GM19397 (cell line): ENCODE results near the gene OLFM1.
"Not testable (repeated sequence)": the region's sequence is repeated elsewhere in the genome, so short reads cannot be mapped to it uniquely, and the experiment has no call there.

Experiments used
- ATAC-seq: cut with Tn5 transposase; IDR thresholded peaks from one replicate; pipeline ENCODE4 v1.9.1; 2021; ENCODE audit warnings: mild to moderate bottlenecking, moderate library complexity; ENCODE audit not compliant: unreplicated experiment

Gene OLFM1

GRCh38 chr9:135105211-135105745 is 17.8 kb downstream of the OLFM1 start:
- no peak for ATAC-seq

- no peak for ATAC-seq
These were observed 18.5 kb downstream of the OLFM1 start for GRCh38 chr9:135105938-135106491.

- no peak for ATAC-seq
These were observed 19.2 kb downstream of the OLFM1 start for GRCh38 chr9:135106551-135107270.

- no peak for ATAC-seq
These were observed 20.2 kb downstream of the OLFM1 start for GRCh38 chr9:135107581-135108235.

- ATAC-seq: no peak
These were observed 21.5 kb downstream of the OLFM1 start for GRCh38 chr9:135108831-135109510.

GRCh38 chr9:135109650-135110049 is 22.2 kb downstream of the OLFM1 start:
- ATAC-seq: no peak

- ATAC-seq: no peak
These were observed 22.9 kb downstream of the OLFM1 start for GRCh38 chr9:135110416-135110815.

- ATAC-seq: not testable (repeated sequence)
These were observed 24.1 kb downstream of the OLFM1 start for GRCh38 chr9:135111600-135111999.

- ATAC-seq: no peak
These were observed 28.9 kb downstream of the OLFM1 start for GRCh38 chr9:135116371-135116770.

- no peak for ATAC-seq
These were observed 29.4 kb downstream of the OLFM1 start for GRCh38 chr9:135116881-135117280.

GRCh38 chr9:135117281-135117680 is 29.8 kb downstream of the OLFM1 start:
- ATAC-seq: no peak

GRCh38 chr9:135119496-135120064 is 32.1 kb downstream of the OLFM1 start:
- no peak for ATAC-seq

- ATAC-seq: no peak
These were observed 32.8 kb downstream of the OLFM1 start for GRCh38 chr9:135120249-135120648.

- ATAC-seq: no peak
These were observed 34.8 kb downstream of the OLFM1 start for GRCh38 chr9:135122316-135122715.

- no peak for ATAC-seq
These were observed 35.8 kb downstream of the OLFM1 start for GRCh38 chr9:135123126-135123772.

- ATAC-seq: no peak
These were observed 36.3 kb downstream of the OLFM1 start for GRCh38 chr9:135123773-135124134.

- no peak for ATAC-seq
These were observed 39.2 kb downstream of the OLFM1 start for GRCh38 chr9:135126451-135127187.

GRCh38 chr9:135127718-135128670 is 40.5 kb downstream of the OLFM1 start:
- ATAC-seq: no peak
